GM12892 (cell line): ENCODE measurements around the gene SEPTIN14.
"Not testable (repeated sequence)": the region's sequence is repeated elsewhere in the genome, so short reads cannot be mapped to it uniquely, and the experiment has no call there.

Experiments
- POLR2A ChIP-seq: IDR thresholded peaks from 2 replicates; pipeline ENCODE4 v1.6.1; 2011; ENCODE audit warnings: low read depth, low read length, control low read depth
- POLR2AphosphoS5 ChIP-seq: IDR thresholded peaks from 2 replicates; pipeline ENCODE4 v1.6.1; 2011; ENCODE audit warnings: low read depth, low read length, control low read depth
- TAF1 ChIP-seq: IDR thresholded peaks from 2 replicates; pipeline ENCODE4 v1.6.1; 2011; ENCODE audit warnings: low read depth, mild to moderate bottlenecking, control low read depth, low read length, borderline replicate concordance

GRCh38 chr7:55785444-55785843 lies 77.1 kb downstream of the SEPTIN14 start:
- not testable (repeated sequence) for TF ChIP-seq POLR2A, POLR2AphosphoS5, TAF1
